Stomach (tissue), 9 donors: Measurements from ENCODE around the gene MACROD1. TPM values are rescaled to one million over a fixed set of nuclear protein-coding genes. Genes with fewer than 3 reads are reported as not detected.

Experiments used
- DNase-seq, 2 donors: peaks; one replicate each; pipeline versions ENCODE4 v3.0.0 to v3.0.0-alpha.2; 2013 to 2019
- H3K27ac ChIP-seq, 5 donors: fragments of 200-600 bp in 4 of 5; sonication (generic) in 4 of 5; one replicate each; pipeline ENCODE4 v1.5.1; 2013 to 2019; ENCODE audit warnings: mild to moderate bottlenecking in 1 of 5, moderate library complexity in 1 of 5
- H3K27me3 ChIP-seq, 3 donors: fragments of 200-600 bp; sonication (generic); one replicate each; pipeline ENCODE4 v1.5.1; 2017 to 2019; ENCODE audit warnings: mixed run types in 1 of 3
- H3K36me3 ChIP-seq, 4 donors: fragments of 200-600 bp; sonication (generic); 1 replicate in 3 of 4; 2 replicates in 1 of 4; pipeline ENCODE4 v1.5.1; 2016 to 2019
- H3K4me1 ChIP-seq, 4 donors: fragments of 200-600 bp; sonication (generic); one replicate each; pipeline ENCODE4 v1.5.1; 2016 to 2019
- H3K4me3 ChIP-seq, 4 donors: fragments of 200-600 bp; sonication (generic) in 3 of 4; one replicate each; pipeline ENCODE4 v1.5.1; 2016 to 2019; ENCODE audit warnings: mild to moderate bottlenecking in 1 of 4
- H3K9me3 ChIP-seq, 4 donors: fragments of 200-600 bp; sonication (generic); one replicate each; pipeline ENCODE4 v1.5.1; 2016 to 2019
- CTCF ChIP-seq, 7 experiments: fragments of 450-650 bp in 4 of 7; fragments of 200-600 bp in 3 of 7; sonication (generic) in 3 of 7; IDR thresholded peaks; one replicate each; pipeline ENCODE4 v1.5.1; 2016 to 2019; ENCODE audit warnings: antibody characterized with exemption in 7 of 7, control low read depth in 2 of 7, mild to moderate bottlenecking in 1 of 7
- EP300 ChIP-seq: sonication (generic); formaldehyde crosslinking; IDR thresholded peaks from one replicate; pipeline ENCODE4 v1.6.1; 2017; ENCODE audit warnings: antibody characterized with exemption
- POLR2A ChIP-seq, 4 donors: fragments of 450-650 bp; IDR thresholded peaks; one replicate each; pipeline ENCODE4 v1.6.1; 2016; ENCODE audit warnings: antibody characterized with exemption in 4 of 4, control low read depth in 2 of 4, mild to moderate bottlenecking in 1 of 4, moderate library complexity in 1 of 4
- POLR2AphosphoS5 ChIP-seq, 3 donors: sonication (generic); formaldehyde crosslinking; IDR thresholded peaks; one replicate each; pipeline ENCODE4 v1.6.1; 2016; ENCODE audit warnings: antibody characterized with exemption in 3 of 3
- WGBS, 5 donors: extraction: QIAGEN DNeasy Blood & Tissue Kit in 3 of 5; methylation state at CpG; one replicate each; pipeline versions ENCODE4 v1.1.5 to v1.1.7; 2013 to 2018; 5-methylcytosine and 5-hydroxymethylcytosine counted together
- intact Hi-C: fragments of 100-400 bp; cut with DNase I; formaldehyde crosslinking; loops from one replicate; pipeline ENCODE4 v1.15.1; 2023; ENCODE audit warnings: low total_unique reads
- polyA plus RNA-seq, 3 donors: library from polyadenylated mRNA; stranded (reverse); fragments of 200-250 nt; gene quantifications; one replicate each; pipeline ENCODE4 v1.2.3, GENCODE V29; 2013
- total RNA-seq, 5 donors: library from RNA; depleted of rRNA; stranded (reverse); fragments of >200 nt; gene quantifications; one replicate each; pipeline versions ENCODE4 v1.1.0 to v1.2.3, GENCODE V29; 2014 to 2016
- donor health status: healthy with polysubstance abuse.
- donor health status: Bipolar disorder and iron deficiency.
- donor health status: healthy.

MACROD1 gene
- total and polyA plus RNA-seq, 8 donors, result 18.0 to 283 (median 47.4) TPM

GRCh38 chr11:64094463-64095260, 71.3 kb downstream of the MACROD1 start:
- Histone ChIP-seq H3K4me3 (no peak overlapping the region), H3K36me3 (no peaks in the 10 kb centered on the region), H3K4me1 (peaks cover 0 to 40% (median 28%) of the 10 kb centered on the region in 4 donors), H3K27me3 (no peaks in the 10 kb centered on the region), H3K27ac (peak overlapping the region in 4 of 5 donors; percentile 4 to 67 (median 51)), H3K9me3 (no peaks in the 10 kb centered on the region)
- no peak for TF ChIP-seq POLR2A (IDR thresholded peaks at IDR 0.05)
- TF ChIP-seq POLR2AphosphoS5 (IDR thresholded peaks at IDR 0.05), result no peak
- no peak for TF ChIP-seq CTCF (IDR thresholded peaks at IDR 0.05)
- no peak for TF ChIP-seq EP300
- DNase-seq, result no peak
- intact Hi-C loops, result no loop called here
- 69 to 78% (median 74%) methylated on average over 20 of the region's 20 CpGs for WGBS, 5 donors

- Histone ChIP-seq H3K4me1 (peaks cover 6 to 52% (median 35%) of the 10 kb centered on the region in 4 donors), H3K4me3 (no peak overlapping the region), H3K27ac (no peak overlapping the region), H3K9me3 (no peaks in the 10 kb centered on the region), H3K36me3 (no peaks in the 10 kb centered on the region), H3K27me3 (no peaks in the 10 kb centered on the region)
- no peak for TF ChIP-seq POLR2A (IDR thresholded peaks at IDR 0.05)
- TF ChIP-seq EP300, result no peak
- no peak for TF ChIP-seq POLR2AphosphoS5 (IDR thresholded peaks at IDR 0.05)
- TF ChIP-seq CTCF (IDR thresholded peaks at IDR 0.05), result no peak
- intact Hi-C loops, result no loop called here
- no peak for DNase-seq
- WGBS, 5 donors, result 86 to 92% (median 90%) methylated on average over 11 to 13 of the region's 13 CpGs
These were observed 72.5 kb downstream of the MACROD1 start for GRCh38 chr11:64093233-64094039.

DNA sequence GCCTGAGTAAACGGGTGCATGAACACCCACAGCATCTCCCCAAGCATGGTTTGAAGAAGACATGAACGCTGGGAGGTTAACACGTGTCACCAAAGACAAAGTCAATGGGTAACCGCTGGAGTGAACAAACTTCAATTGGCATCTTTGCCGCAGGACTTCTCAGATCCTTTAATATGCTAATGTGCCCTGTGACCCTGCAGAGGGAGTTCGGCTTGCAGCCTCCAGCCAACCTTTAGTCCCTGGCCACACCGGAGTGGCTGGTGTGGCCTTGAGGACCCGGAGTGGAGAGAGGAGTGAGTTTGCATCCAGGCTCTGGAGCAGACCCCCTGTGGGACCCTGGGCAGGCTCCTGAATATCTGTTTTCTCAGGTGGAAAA, 73.2 kb downstream of the MACROD1 start:
- Histone ChIP-seq H3K36me3 (no peaks in the 10 kb centered on the region), H3K9me3 (no peaks in the 10 kb centered on the region), H3K27ac (no peak overlapping the region), H3K27me3 (no peaks in the 10 kb centered on the region), H3K4me3 (no peak overlapping the region), H3K4me1 (peaks cover 7 to 57% (median 34%) of the 10 kb centered on the region in 4 donors)
- TF ChIP-seq POLR2AphosphoS5 (IDR thresholded peaks at IDR 0.05) (no peak), POLR2A (IDR thresholded peaks at IDR 0.05) (no peak), EP300 (no peak), CTCF (IDR thresholded peaks at IDR 0.05) (no peak)
- DNase-seq, result no peak
- 86 to 92% (median 91%) methylated on average over 7 to 8 of the region's 8 CpGs for WGBS, 5 donors
- intact Hi-C loops, result no loop called here

GRCh38 chr11:64092111-64092760, 73.7 kb downstream of the MACROD1 start:
- Histone ChIP-seq H3K4me1 (peaks cover 7 to 58% (median 33%) of the 10 kb centered on the region in 4 donors), H3K27ac (no peak overlapping the region), H3K27me3 (no peaks in the 10 kb centered on the region), H3K36me3 (no peaks in the 10 kb centered on the region), H3K4me3 (no peak overlapping the region), H3K9me3 (no peaks in the 10 kb centered on the region)
- WGBS, 5 donors, result 78 to 89% (median 87%) methylated on average over 9 to 15 of the region's 15 CpGs
- DNase-seq, result no peak
- intact Hi-C loops, result no loop called here
- no peak for TF ChIP-seq CTCF (IDR thresholded peaks at IDR 0.05)
- no peak for TF ChIP-seq EP300
- no peak for TF ChIP-seq POLR2A (IDR thresholded peaks at IDR 0.05)
- no peak for TF ChIP-seq POLR2AphosphoS5 (IDR thresholded peaks at IDR 0.05)
